Measurements from ENCODE around the gene SLC5A10.

SLC5A10 gene

DNA sequence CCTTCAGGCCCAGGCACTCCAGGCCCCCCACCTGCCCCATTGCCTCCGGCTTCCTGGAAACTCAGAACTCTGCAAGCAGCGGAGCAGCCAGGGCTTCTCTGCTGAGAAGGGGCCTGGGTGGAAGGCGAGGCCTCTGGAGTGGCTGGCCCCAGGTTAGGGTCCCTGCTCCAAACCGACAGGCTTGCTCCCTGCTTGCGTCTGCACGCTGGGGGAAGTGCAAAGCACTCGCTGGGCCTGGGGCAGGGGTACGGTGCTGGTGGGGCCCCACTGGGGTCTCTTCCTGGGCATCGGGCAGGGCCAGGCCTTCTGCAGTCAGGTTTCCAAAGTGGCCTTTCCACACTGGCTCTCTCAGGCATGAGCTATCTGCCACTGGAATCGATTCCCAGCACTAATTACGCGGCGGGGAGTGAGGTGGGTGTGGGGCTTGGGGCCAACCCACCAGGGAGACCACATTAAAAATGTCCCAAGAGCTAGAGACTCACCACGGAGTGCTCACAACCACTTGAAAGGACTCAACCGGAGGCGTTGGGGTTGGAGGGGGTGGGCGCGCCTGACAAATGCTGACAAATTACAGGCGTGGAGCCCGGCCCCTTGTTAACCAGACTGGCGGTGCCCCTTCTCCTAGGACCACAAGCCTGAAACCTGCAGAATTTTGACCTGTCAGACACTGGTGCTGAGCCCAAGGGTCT is 34.7 kb downstream of the SLC5A10 start:
- no peak for DNase-seq

- no peak for DNase-seq
Observed at GRCh38 chr17:18987230-18987610, 35.3 kb downstream of the SLC5A10 start.

GRCh38 chr17:18987862-18988545 is 36.0 kb downstream of the SLC5A10 start:
- no peak for DNase-seq

DNA sequence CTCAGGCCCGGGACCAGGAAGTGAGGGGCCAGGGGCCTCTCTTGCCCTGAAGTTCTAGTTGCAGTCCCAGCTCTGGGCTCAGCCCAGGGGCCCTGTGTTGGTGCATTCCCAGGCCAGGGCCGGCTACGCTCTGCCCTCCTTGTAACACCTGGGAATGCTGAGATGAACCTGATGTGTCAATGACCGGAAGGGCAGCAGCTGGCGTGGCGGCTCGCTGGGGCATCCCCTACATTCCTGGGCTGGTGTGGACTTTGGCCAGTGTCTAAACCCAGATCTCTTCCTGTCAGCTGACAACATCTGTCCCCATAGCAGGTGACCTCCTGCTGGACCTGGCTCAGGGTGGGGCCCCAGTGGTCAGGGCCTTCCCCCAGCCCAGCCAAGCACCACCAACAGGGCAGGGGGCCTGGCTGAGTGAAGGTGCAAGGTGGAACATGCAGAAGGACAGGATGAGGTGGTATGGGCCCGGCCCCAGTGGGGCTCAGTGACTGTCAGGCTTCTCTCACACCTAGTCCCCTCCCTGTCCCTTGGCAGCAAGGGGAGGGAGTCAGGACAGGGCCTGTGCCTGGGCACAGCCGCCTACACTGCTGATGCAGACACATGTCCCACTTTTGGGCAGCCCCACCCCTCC is 36.7 kb downstream of the SLC5A10 start:
- no peak for DNase-seq

- no peak for DNase-seq
Observed at GRCh38 chr17:18990331-18990730, 38.4 kb downstream of the SLC5A10 start.

DNA sequence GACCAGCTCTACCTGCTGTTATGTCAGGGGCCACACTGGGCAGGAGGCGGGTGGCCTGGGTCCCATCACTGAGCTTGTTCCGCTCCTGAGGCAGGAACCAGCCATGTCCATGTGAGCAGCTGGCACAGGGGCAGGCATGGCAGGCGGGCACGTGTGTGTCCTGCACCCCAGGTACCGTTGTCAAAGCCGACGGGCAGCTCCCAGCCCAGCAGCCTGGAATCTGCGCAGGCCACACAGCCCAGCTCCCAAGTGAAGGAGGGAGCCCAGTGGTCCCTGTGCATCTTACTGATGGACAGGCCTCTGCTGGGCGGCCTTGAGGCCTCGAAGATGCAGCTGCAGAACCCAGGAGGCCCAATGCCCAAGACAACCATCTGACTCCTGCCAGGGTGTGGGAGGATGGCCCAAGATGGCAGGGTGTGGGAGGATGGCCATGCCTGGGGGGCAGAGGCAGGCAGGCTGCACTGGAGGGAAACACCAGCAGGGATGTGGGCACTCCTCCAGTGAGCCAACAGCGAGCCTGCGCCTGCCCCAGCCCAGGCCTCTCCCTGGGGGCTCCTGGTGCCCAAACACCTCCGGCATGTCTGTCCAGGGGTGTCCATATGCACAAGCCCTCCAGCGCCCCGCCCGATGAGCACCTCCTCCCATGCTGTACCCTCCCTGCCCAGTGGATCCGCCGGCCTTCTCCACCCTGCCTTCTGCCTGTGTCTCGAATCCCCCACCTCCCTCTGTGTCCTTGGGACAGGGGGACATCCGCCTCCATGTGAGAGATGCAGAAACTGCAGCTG is 39.8 kb downstream of the SLC5A10 start:
- DNase-seq: no peak

- DNase-seq: peak; percentile 55 to 68
Observed at GRCh38 chr17:18992454-18993130, 40.6 kb downstream of the SLC5A10 start.

GRCh38 chr17:18993905-18994526 is 42.1 kb downstream of the SLC5A10 start:
- DNase-seq: no peak

DNA sequence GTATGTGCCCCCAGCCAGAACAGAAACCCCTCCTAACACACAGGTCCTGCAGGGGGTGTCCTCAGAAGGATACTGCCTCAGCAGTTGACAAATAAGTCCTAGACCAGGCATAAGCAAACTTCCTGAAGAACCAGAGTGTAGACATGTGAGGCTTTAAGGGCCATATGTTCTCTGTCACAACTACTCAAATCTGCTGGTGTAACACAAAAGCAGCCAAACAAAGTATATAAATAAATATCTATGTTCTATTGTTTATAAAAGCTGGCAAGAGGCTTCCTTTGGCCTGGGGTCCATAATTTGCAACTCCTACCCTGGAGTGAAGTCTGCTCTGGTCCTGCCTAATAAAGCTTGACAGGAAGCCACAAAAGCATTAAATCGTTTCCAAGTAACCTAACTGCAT is 42.7 kb downstream of the SLC5A10 start:
- no peak for DNase-seq

GRCh38 chr17:18995220-18995619 is 43.3 kb downstream of the SLC5A10 start:
- DNase-seq: no peak

DNA sequence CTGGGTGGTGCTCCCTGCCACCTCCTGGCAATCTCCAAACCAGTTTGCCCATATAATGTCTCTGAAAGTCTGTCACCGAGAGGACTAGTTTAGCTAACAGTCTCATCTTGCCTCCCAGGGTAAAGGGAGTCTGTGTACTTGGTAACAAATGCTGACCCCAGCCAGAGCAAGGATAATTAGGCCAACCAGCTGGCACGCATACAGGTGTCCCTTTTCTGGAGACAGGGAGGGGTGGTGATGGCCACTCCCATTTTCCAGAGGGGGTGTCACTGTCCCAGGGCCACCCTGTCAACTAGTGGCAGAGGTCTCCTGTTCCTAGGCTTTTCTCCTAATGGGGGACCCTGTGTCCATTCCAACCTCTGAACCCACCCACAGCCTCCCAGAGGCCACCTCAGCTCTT is 44.5 kb downstream of the SLC5A10 start:
- DNase-seq: no peak

DNA sequence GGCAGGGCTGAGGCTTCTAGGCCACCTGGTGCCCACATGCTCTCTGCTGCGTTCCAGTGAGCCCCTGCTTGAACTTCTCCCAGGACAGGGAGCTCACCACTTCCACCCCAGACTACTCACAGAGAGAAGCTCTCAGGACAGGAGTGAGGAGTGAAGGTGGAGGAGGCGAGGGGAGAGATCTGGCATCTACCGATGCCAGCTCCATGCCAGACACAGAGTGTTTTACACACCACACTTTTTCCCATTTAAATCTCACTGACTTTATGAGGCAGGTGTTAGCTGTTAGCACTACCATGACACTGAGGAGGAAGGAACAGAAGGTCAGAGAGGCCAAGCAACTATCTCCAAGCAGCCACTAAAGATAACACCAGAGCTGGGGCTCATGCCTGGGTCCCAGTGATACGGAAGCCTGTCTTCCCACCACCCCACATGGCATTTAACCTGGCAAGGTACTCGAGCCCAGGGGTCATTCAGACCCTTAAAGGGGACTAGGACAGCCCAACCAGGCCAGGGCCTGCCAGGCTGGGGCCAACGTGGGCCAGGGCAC is 45.8 kb downstream of the SLC5A10 start:
- DNase-seq: no peak

DNA sequence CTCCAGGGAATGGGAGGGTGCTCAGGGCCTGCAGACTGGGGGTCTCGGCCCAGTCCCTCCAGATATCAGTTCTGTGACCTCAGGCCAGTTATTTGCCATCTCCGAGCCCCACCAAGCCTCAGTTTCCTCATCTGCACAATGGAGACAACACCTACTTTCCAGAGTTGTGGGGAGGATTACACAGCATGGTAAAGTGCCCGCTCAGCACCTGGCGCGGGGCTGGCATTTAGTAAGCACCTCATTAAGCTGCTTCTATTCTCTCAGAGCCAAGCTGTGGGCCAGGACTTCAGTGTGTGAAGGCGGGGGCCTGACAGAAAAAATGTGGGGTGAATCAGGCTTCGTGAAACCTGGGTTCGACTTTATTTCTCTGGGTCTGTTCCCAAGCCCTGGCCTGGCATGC is 47.4 kb downstream of the SLC5A10 start:
- DNase-seq: no peak

DNA sequence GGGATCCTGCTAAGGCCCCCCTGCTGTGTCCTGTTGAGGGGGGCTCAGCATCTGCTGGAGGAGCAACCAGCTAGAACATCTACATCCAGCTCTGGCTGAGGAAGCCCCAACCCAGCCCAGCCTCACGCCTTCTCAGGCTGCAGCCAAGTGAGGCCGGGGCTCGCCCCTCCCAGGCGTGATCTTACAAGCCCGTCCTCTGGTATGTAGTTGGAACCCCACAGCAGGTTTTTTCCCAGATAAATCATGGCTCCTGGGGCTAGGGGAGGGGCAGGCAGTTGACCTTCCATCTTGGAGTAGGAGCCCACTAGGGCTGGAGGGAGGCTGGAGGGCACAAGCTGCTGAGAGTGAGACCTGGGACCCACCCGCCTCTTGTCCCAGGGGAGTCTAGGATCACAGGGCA is 47.9 kb downstream of the SLC5A10 start:
- no peak for DNase-seq

GRCh38 chr17:19000531-19001325 is 48.8 kb downstream of the SLC5A10 start:
- DNase-seq: no peak

DNA sequence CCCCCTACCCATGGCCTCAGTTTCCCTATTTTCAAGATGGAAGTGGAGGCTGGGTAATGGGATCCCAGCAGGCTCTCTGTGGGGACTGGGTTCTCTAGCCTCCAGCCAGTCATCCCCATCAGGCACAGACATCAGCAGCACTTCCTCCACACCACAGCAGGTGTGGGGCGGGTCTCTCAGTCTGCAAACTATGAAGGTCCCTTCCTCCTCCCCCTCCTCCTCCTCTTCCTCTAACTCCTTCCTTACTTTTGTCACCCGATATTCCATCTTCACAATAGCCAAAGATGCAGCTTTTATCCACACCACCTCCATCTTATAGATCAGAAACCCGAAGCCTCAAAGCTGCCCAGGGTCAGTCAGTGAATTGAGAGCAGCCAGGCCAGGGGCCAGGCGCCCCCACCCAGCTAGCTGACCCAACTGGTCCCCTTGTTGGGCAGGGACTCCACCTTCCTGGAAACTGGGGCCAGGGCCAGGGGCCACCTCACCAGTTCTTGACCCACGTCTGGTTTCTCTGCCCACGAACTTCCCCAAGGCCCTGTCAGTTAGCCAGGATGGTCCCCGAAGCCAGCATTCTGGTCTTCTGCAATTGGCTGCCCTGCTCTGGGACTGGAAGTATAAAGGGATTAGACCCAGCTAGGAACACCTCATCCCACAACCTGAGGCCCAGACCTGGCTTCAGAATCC is 50.1 kb downstream of the SLC5A10 start:
- DNase-seq: no peak

GRCh38 chr17:19002805-19003542 is 51.0 kb downstream of the SLC5A10 start:
- no peak for DNase-seq

DNA sequence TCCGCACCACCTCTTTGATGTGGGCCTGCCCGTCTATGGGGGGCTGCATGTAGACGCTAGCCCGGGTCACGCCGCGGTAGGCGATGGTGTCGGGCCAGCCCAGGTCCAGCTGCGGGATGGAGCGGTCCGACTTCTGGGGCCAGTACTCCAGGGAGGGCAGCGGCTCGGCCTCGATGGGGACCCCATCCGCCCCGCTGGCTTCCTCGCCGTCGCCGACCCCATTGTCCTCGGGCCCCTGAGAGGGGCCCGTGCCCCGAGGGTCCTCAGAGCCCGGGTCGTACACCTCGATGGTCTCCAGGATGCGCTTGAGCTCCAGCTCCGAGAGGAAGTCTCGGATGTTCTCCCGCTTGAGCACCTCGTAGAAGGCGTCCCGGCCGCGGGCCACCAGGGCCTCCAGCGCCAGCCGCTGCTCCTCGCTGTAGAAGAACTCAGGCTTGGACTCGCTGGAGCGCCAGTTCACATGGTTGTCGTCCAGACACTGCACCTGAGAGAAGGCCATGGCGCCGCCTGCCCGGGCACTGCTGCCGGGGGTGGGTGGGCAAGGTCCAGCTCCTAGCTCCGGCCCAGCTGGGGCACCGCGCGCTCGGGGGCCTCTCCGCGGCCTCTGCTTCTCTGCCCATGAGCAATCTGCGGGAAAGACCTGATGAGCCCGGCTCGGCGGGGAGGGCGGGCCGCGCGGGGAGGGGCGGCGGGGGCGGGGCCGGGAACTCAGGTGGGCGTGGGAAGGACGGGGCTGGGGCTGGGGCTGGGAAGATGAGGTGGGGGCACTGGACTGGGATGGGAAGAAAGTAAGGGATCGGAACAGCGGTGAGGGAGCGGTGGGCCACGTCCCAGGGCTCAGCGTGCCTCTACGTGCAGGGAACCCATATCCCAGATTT is 51.8 kb downstream of the SLC5A10 start:
- peak in 1 of 2 donors; percentile 19 for DNase-seq

All from CD4-positive, alpha-beta T cell treated with Interleukin-1 beta for 1 hour (primary cell).